ENCODE data around the gene SDHB. TPM values are rescaled to one million over a fixed set of nuclear protein-coding genes. Genes with fewer than 3 reads are reported as not detected.

Gene SDHB
- total RNA-seq, 1 donor from 2014 or later = 69.0 TPM

DNA sequence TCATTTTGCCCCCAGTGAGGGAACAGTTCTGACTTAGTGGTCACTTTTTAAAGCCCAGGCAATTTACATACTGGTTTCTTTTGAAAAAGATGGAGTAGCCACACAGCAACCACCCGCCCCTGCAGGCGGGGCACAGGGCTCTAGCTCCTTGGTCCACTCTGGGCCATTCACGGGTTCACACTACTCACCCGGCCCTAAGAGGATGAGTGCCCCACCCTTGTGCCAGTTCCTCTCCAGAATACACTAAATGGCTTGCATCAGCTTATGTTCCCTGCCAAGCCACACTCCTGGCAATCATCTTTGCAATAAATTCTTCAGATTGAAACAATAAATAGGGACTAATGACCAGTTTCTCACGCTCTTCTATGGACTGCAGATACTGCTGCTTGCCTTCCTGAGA lies 26.4 kb downstream of the SDHB start:
- Mint-ChIP-seq H3K27me3 (ENCODE audit: unreplicated experiment) (no peaks in the 10 kb centered on the region), H3K4me3 (ENCODE audit: unreplicated experiment) (no peak overlapping the region), H3K36me3 (ENCODE audit: unreplicated experiment) (peaks cover 46% of the 10 kb centered on the region), H3K27ac (ENCODE audit: unreplicated experiment) (no peak overlapping the region), H3K4me1 (ENCODE audit: unreplicated experiment) (no peaks in the 10 kb centered on the region), H3K9me3 (ENCODE audit: unreplicated experiment) (no peaks in the 10 kb centered on the region)
- DNase-seq (ENCODE audit: extremely low spot score, unreplicated experiment) = no peak
- TF ChIP-seq, protein P1, sequence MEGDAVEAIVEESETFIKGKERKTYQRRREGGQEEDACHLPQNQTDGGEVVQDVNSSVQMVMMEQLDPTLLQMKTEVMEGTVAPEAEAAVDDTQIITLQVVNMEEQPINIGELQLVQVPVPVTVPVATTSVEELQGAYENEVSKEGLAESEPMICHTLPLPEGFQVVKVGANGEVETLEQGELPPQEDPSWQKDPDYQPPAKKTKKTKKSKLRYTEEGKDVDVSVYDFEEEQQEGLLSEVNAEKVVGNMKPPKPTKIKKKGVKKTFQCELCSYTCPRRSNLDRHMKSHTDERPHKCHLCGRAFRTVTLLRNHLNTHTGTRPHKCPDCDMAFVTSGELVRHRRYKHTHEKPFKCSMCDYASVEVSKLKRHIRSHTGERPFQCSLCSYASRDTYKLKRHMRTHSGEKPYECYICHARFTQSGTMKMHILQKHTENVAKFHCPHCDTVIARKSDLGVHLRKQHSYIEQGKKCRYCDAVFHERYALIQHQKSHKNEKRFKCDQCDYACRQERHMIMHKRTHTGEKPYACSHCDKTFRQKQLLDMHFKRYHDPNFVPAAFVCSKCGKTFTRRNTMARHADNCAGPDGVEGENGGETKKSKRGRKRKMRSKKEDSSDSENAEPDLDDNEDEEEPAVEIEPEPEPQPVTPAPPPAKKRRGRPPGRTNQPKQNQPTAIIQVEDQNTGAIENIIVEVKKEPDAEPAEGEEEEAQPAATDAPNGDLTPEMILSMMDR (IDR thresholded peaks at IDR 0.05) = no peak

- Mint-ChIP-seq H3K9me3 (ENCODE audit: unreplicated experiment) (no peaks in the 10 kb centered on the region), H3K27ac (ENCODE audit: unreplicated experiment) (no peak overlapping the region), H3K4me1 (ENCODE audit: unreplicated experiment) (no peaks in the 10 kb centered on the region), H3K4me3 (ENCODE audit: unreplicated experiment) (no peak overlapping the region), H3K27me3 (ENCODE audit: unreplicated experiment) (no peaks in the 10 kb centered on the region), H3K36me3 (ENCODE audit: unreplicated experiment) (peaks cover 59% of the 10 kb centered on the region)
- no peak for DNase-seq (ENCODE audit: extremely low spot score, unreplicated experiment)
- TF ChIP-seq, protein P1 (IDR thresholded peaks at IDR 0.05) = no peak
Measured at GRCh38 chr1:17024721-17025120, 29.1 kb downstream of the SDHB start.

DNA sequence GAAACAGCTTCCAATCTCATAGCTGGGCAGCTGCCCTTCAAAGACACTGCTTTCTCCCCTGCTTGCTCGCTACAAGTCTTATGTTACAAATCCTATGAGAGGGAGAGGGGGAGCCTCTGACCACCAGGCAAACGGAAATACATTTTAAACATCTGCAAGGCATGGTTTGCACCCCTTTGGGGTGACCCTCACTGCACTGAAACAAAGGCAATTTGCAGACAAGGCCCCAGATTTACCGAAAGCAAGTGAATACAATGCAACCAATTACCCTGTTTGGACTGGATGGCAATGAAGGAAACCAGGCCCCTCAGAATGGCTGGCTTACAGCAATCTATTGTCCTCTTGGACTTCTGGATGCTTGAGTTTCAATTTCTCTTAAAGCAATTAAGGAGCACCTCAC lies 30.3 kb downstream of the SDHB start:
- Mint-ChIP-seq H3K9me3 (ENCODE audit: unreplicated experiment) (no peaks in the 10 kb centered on the region), H3K4me1 (ENCODE audit: unreplicated experiment) (no peaks in the 10 kb centered on the region), H3K27me3 (ENCODE audit: unreplicated experiment) (no peaks in the 10 kb centered on the region), H3K36me3 (ENCODE audit: unreplicated experiment) (peaks cover 67% of the 10 kb centered on the region), H3K27ac (ENCODE audit: unreplicated experiment) (no peak overlapping the region), H3K4me3 (ENCODE audit: unreplicated experiment) (no peak overlapping the region)
- TF ChIP-seq, protein P1 (IDR thresholded peaks at IDR 0.05) = no peak
- no peak for DNase-seq (ENCODE audit: extremely low spot score, unreplicated experiment)

GRCh38 chr1:17023102-17023501 lies 30.7 kb downstream of the SDHB start:
- H3K36me3 Mint-ChIP-seq (ENCODE audit: unreplicated experiment) = peaks cover 66% of the 10 kb centered on the region
- TF ChIP-seq, protein P1 (IDR thresholded peaks at IDR 0.05) = no peak
- no peak overlapping the region for H3K4me3 Mint-ChIP-seq (ENCODE audit: unreplicated experiment)
- no peak for DNase-seq (ENCODE audit: extremely low spot score, unreplicated experiment)
- no peaks in the 10 kb centered on the region for H3K4me1 Mint-ChIP-seq (ENCODE audit: unreplicated experiment)
- H3K9me3 Mint-ChIP-seq (ENCODE audit: unreplicated experiment) = no peaks in the 10 kb centered on the region
- no peaks in the 10 kb centered on the region for H3K27me3 Mint-ChIP-seq (ENCODE audit: unreplicated experiment)
- no peak overlapping the region for H3K27ac Mint-ChIP-seq (ENCODE audit: unreplicated experiment)

DNA sequence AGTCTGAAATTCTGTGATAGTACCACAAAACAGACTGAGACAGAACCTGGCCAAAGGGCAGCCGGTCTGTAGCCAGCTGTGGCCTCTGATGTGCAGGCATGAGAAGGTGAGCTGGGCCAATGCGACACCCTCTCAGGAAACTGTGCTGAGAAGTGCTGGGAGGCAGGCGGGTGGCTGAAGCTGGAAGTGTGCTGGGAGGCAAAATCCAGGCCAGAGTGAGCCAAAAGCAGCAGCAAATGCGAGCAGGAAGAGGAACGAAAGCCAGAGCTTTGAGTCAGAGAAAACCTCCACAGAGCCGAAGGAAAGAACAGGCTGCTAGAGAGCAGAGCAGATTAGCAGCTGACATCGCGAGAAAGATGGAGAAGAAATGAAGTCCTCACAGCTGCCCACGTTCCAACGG lies 31.9 kb downstream of the SDHB start:
- H3K36me3 Mint-ChIP-seq (ENCODE audit: unreplicated experiment) = peaks cover 61% of the 10 kb centered on the region
- no peaks in the 10 kb centered on the region for H3K9me3 Mint-ChIP-seq (ENCODE audit: unreplicated experiment)
- TF ChIP-seq, protein P1 (IDR thresholded peaks at IDR 0.05) = no peak
- no peaks in the 10 kb centered on the region for H3K27me3 Mint-ChIP-seq (ENCODE audit: unreplicated experiment)
- no peaks in the 10 kb centered on the region for H3K4me1 Mint-ChIP-seq (ENCODE audit: unreplicated experiment)
- DNase-seq (ENCODE audit: extremely low spot score, unreplicated experiment) = no peak
- H3K4me3 Mint-ChIP-seq (ENCODE audit: unreplicated experiment) = no peak overlapping the region
- H3K27ac Mint-ChIP-seq (ENCODE audit: unreplicated experiment) = no peak overlapping the region
